GM12872 (cell line): ENCODE results near the gene GADD45B.

Experiments
- TF ChIP-seq, protein P1 (sequence below): IDR thresholded peaks from 3 replicates; pipeline ENCODE4 v1.5.1; 2011; ENCODE audit warnings: low read depth, mild to moderate bottlenecking, low read length, moderate library complexity; ENCODE audit not compliant: insufficient read depth

The GADD45B gene

DNA sequence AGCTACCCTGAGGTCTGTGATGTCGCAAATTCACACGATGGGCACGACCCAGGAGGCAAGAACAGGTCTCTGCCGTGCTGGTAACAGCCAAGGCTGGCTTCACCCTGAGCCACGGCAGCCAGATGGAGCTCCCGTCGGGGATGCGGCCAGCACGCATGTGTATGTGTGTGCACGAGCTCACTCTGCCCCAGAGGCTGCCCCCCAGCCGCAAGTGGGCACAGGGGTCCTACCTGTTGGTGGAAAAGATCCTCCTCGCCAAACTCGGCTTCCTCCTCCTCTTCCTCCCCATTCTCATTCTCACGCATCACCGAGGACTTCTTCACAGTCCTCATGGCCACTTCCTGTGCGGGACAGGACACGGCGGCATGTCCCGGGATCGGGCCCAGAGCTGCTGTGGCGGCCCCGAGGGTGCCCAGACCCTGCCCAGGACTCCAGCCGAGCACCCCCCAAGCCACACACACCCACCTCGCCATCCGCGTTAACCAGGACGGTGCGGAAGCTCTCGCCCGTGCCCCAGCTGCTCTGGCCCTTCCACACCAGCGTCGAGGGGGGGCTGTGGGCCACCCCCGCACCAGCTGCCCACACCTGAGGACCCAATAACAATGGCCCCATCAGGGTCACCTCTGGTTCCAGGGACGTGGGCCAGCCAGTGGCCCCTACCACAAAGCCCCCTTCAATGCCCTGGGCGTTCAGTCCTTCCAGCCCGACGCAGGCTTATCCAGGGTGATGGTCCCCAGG is 44.4 kb upstream of the GADD45B start:
- TF ChIP-seq, protein P1, sequence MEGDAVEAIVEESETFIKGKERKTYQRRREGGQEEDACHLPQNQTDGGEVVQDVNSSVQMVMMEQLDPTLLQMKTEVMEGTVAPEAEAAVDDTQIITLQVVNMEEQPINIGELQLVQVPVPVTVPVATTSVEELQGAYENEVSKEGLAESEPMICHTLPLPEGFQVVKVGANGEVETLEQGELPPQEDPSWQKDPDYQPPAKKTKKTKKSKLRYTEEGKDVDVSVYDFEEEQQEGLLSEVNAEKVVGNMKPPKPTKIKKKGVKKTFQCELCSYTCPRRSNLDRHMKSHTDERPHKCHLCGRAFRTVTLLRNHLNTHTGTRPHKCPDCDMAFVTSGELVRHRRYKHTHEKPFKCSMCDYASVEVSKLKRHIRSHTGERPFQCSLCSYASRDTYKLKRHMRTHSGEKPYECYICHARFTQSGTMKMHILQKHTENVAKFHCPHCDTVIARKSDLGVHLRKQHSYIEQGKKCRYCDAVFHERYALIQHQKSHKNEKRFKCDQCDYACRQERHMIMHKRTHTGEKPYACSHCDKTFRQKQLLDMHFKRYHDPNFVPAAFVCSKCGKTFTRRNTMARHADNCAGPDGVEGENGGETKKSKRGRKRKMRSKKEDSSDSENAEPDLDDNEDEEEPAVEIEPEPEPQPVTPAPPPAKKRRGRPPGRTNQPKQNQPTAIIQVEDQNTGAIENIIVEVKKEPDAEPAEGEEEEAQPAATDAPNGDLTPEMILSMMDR, result no peak

DNA sequence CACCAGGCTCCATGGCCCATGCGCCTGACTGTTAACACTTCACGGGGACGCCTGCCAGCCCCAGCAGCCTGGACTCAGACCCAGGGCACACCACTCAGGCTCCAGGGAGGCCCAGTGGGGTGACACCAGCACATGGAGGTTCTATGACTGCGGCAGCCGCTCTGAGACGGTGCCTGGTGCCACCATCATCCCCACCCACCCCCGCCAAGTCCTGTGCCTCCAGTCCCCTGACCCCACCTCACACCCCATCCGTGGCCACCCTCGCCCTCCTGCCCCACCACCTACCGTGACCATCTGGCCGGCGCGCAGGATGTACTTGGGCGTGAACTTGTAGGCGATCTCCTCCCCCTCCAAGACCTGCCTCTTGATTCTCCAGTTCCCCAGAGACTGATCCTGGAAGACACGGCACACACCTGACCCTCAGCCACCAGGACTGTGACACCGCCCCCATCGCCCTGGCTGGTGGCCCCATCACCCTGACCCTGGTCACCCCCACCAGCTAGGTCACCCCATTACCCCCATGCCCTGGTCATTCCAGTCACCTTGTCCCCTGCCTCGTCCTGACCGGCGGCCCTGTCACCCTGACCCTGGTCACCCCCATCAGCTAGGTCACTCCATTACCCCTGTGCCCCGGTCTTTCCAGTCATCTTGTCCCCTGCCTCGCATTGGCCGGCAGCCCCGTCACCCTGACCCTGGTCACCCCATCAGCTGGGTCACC is 43.6 kb upstream of the GADD45B start:
- TF ChIP-seq, protein P1, result no peak

DNA sequence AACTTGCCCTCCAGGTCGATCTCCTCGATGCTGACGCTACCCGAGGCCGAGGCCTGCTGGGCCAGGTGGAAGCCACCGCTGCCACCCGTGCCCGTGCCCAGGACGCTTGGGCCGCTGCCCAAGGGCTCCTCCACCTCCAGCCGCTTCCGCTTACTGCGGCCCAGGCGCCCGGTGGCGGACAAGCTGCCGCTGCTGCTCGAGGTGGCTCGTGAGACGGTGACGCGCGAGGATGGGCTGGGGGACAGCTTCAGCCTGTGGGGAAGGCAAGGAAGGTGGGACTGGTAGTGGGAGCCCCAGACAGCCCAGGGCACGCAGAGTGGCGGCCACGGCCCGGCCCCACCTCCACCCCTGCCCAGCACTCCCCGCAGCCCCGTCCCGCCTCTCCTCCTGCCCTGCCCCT is 42.1 kb upstream of the GADD45B start:
- TF ChIP-seq, protein P1, result no peak

DNA sequence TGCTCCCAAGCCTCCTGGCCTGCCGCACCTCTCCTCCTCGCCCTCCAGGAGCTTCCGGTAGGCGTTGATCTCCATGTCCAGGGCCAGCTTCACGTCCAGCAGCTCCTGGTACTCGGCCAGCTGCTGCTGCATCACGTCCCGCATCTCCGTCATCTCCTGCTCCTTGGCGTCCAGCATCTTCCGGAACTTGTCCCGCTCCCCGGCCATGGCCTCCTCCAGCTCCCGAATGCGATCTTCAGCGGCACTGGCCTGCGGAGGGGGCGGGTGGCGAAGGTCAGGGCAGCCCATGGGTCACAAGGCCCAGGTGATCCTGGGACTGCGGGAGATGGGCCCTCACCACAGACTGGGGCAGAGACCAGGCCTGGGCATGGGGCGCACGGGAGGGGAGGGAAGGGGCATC is 41.7 kb upstream of the GADD45B start:
- TF ChIP-seq, protein P1, result no peak

DNA sequence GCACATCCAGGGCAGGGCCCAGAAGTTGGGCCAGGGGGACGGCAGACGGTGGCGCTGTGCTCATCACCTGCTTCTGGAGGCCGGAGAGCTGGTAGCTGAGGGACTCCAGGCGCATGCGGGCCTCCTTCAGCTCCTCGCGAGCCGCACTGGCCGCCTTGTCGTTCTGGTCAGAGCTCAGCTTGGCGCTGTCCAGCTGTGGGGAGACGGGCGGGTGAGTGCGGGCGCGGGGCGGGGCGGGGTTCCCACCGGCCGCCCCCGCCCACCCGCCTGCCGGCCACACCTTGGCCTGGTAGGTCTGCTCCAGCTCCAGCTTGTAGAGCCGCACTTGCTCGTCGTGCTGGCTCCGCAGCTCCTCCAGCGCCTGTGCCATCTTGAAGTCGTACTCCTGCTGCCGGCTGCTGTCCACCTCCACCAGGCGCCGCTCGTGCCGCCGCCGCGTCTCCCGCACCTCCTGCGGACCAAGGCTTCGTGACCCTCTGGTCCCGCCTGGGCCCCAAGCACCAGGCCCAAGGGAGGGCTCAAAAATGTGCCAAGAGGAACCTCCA is 41.1 kb upstream of the GADD45B start:
- TF ChIP-seq, protein P1, result no peak

DNA sequence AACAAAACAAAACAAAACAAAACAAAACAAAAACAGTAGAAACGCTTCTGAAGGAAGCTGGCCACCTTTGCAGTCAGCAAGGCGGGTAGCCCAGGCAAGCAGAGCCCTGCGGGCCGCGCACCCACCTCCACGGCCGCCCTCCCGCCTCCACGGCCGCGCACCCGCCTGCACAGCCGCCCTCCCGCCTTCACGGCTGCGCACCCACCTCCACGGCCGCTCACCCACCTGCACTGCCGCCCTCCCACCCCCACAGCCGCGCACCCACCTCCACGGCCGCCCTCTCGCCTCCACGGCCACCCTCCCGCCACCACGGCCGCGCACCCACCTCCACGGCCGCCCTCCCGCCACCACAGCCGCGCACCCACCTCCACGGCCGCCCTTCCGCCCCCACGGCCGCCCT is 39.5 kb upstream of the GADD45B start:
- TF ChIP-seq, protein P1, result no peak

DNA sequence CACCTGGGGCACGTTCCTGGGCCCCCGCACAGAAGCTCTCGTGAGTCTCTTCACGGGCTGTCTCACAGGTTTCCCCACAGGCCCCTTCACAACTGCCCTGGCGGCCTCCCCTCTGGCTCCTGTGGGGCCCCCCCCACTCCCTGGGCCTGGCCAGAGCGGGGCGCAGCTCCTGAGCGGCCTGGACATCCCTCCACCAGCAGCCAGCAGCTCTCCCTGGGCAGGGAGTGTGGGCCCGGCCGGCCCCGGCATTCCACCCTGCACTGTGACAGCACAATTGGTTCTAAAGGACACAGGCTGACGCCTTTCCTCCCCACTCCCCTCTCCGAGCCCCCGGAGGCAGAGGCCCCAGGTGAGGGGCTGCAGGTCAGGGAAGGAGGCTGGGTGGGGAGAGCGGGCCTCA is 39.0 kb upstream of the GADD45B start:
- TF ChIP-seq, protein P1, result no peak
